ENCODE data around the gene MAP3K9.

GRCh38 chr14:70855486-70855885 lies 46.2 kb upstream of the MAP3K9 start:
- TF ChIP-seq POLR2AphosphoS5 (IDR thresholded peaks at IDR 0.05): no peak
- TF ChIP-seq POLR2A (IDR thresholded peaks at IDR 0.05): no peak
- TF ChIP-seq, protein P1, sequence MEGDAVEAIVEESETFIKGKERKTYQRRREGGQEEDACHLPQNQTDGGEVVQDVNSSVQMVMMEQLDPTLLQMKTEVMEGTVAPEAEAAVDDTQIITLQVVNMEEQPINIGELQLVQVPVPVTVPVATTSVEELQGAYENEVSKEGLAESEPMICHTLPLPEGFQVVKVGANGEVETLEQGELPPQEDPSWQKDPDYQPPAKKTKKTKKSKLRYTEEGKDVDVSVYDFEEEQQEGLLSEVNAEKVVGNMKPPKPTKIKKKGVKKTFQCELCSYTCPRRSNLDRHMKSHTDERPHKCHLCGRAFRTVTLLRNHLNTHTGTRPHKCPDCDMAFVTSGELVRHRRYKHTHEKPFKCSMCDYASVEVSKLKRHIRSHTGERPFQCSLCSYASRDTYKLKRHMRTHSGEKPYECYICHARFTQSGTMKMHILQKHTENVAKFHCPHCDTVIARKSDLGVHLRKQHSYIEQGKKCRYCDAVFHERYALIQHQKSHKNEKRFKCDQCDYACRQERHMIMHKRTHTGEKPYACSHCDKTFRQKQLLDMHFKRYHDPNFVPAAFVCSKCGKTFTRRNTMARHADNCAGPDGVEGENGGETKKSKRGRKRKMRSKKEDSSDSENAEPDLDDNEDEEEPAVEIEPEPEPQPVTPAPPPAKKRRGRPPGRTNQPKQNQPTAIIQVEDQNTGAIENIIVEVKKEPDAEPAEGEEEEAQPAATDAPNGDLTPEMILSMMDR (IDR thresholded peaks at IDR 0.05 in 8 of 11, conservative IDR thresholded peaks at IDR 0.05 in 3 of 11): no peak
